ENCODE measurements around the gene CRB2.

Gene CRB2

GRCh38 chr9:123380852-123381705, 25.1 kb downstream of the CRB2 start:
- no peak for DNase-seq (ENCODE audit: insufficient read length, low spot score)
- no peak for TF ChIP-seq POLR2A (IDR thresholded peaks at IDR 0.05; ENCODE audit: low read depth, low read length)
- FAIRE-seq: no peak

- no peak for FAIRE-seq
- DNase-seq (ENCODE audit: insufficient read length, low spot score): no peak
- no peak for TF ChIP-seq POLR2A (IDR thresholded peaks at IDR 0.05; ENCODE audit: low read depth, low read length)
Measured at GRCh38 chr9:123382653-123383511, 26.9 kb downstream of the CRB2 start.

- FAIRE-seq (no peak), DNase-seq (ENCODE audit: insufficient read length, low spot score) (no peak)
- no peak for TF ChIP-seq POLR2A (IDR thresholded peaks at IDR 0.05; ENCODE audit: low read depth, low read length)
Measured at GRCh38 chr9:123383512-123384170, 27.6 kb downstream of the CRB2 start.

GRCh38 chr9:123387686-123388085, 31.7 kb downstream of the CRB2 start:
- no peak for FAIRE-seq
- TF ChIP-seq POLR2A (IDR thresholded peaks at IDR 0.05; ENCODE audit: low read depth, low read length): no peak
- DNase-seq (ENCODE audit: insufficient read length, low spot score): no peak

- no peak for TF ChIP-seq POLR2A (IDR thresholded peaks at IDR 0.05; ENCODE audit: low read depth, low read length)
- FAIRE-seq: no peak
Measured at GRCh38 chr9:123389070-123389469, 33.1 kb downstream of the CRB2 start.

GRCh38 chr9:123389698-123390097, 33.7 kb downstream of the CRB2 start:
- no peak for FAIRE-seq

More at GRCh38 chr9:123389070-123389469, 33.1 kb downstream of the CRB2 start:
- DNase-seq (ENCODE audit: insufficient read length, low spot score): no peak

GRCh38 chr9:123390337-123391135, 34.5 kb downstream of the CRB2 start:
- DNase-seq (ENCODE audit: insufficient read length, low spot score) (no peak), FAIRE-seq (no peak)
- TF ChIP-seq POLR2A (IDR thresholded peaks at IDR 0.05; ENCODE audit: low read depth, low read length): no peak

More at GRCh38 chr9:123389698-123390097, 33.7 kb downstream of the CRB2 start:
- no peak for TF ChIP-seq POLR2A (IDR thresholded peaks at IDR 0.05; ENCODE audit: low read depth, low read length)
- no peak for DNase-seq (ENCODE audit: insufficient read length, low spot score)

GRCh38 chr9:123391233-123391632, 35.2 kb downstream of the CRB2 start:
- no peak for TF ChIP-seq POLR2A (IDR thresholded peaks at IDR 0.05; ENCODE audit: low read depth, low read length)
- FAIRE-seq (no peak), DNase-seq (ENCODE audit: insufficient read length, low spot score) (no peak)

- no peak for FAIRE-seq
- DNase-seq (ENCODE audit: insufficient read length, low spot score): no peak
- TF ChIP-seq POLR2A (IDR thresholded peaks at IDR 0.05; ENCODE audit: low read depth, low read length): no peak
Measured at GRCh38 chr9:123391946-123392345, 35.9 kb downstream of the CRB2 start.

- TF ChIP-seq POLR2A (IDR thresholded peaks at IDR 0.05; ENCODE audit: low read depth, low read length): no peak
- FAIRE-seq (no peak), DNase-seq (ENCODE audit: insufficient read length, low spot score) (no peak)
Measured at GRCh38 chr9:123392802-123393201, 36.8 kb downstream of the CRB2 start.

GRCh38 chr9:123394291-123395235, 38.6 kb downstream of the CRB2 start:
- FAIRE-seq (no peak), DNase-seq (ENCODE audit: insufficient read length, low spot score) (no peak)
- TF ChIP-seq POLR2A (IDR thresholded peaks at IDR 0.05; ENCODE audit: low read depth, low read length): no peak

- FAIRE-seq (no peak), DNase-seq (ENCODE audit: insufficient read length, low spot score) (no peak)
- TF ChIP-seq POLR2A (IDR thresholded peaks at IDR 0.05; ENCODE audit: low read depth, low read length): no peak
Measured at GRCh38 chr9:123395276-123395688, 39.3 kb downstream of the CRB2 start.
